GM19372 (cell line): ENCODE measurements around the gene EAF1.
"Not testable (repeated sequence)": the region's sequence is repeated elsewhere in the genome, so short reads cannot be mapped to it uniquely, and the experiment has no call there.

ENCODE experiments used
- ATAC-seq: cut with Tn5 transposase; IDR thresholded peaks from one replicate; pipeline ENCODE4 v1.9.1; 2021; ENCODE audit warnings: mild to moderate bottlenecking, low read depth, moderate library complexity; ENCODE audit not compliant: unreplicated experiment

The EAF1 gene

DNA sequence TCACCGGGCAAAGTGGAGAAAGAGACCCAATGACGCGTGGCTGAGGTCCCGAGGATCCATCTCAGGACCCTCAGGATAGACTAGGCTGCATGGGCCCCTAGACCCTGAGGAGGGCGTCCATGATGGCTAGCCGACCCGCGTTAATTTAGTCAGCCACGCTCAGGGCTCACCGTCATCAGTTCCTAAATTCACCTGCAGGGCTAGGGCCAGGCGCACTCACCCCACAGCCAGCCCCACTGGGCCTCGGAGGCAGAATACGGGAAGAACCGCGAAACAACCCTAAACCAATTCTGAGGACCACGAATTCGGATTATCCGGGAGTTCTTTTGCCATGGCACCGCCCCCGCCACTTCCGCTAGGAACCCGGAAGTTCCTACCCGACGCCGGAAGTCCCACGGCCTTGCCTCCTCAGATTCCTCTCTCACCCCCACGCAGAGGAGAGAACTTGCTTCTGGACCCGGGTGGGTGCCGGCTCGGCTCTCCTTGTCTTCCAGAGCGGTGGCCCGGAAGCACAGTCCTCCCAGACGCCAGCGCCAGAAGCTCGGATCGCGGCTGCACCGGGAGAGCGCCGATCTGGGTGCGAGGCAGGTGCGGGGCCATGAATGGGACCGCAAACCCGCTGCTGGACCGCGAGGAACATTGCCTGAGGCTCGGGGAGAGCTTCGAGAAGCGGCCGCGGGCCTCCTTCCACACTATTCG is at the start of gene EAF1, which contains the start of gene METTL6:
Gene EAF1 (plus strand): TSS at position 417 of the 699 bp plus-strand sequence. CDS start 182 bp downstream, at position 599.
Gene METTL6 (minus strand): TSS at position 363 of the 699 bp plus-strand sequence. CDS start 1,033 bp downstream, outside the sequence.
- peak; percentile 95 for ATAC-seq

GRCh38 chr3:15377961-15378791 is 49.2 kb upstream of the EAF1 start:
- ATAC-seq, result peak; percentile 81

GRCh38 chr3:15380980-15381890 is 46.2 kb upstream of the EAF1 start:
- no peak for ATAC-seq

DNA sequence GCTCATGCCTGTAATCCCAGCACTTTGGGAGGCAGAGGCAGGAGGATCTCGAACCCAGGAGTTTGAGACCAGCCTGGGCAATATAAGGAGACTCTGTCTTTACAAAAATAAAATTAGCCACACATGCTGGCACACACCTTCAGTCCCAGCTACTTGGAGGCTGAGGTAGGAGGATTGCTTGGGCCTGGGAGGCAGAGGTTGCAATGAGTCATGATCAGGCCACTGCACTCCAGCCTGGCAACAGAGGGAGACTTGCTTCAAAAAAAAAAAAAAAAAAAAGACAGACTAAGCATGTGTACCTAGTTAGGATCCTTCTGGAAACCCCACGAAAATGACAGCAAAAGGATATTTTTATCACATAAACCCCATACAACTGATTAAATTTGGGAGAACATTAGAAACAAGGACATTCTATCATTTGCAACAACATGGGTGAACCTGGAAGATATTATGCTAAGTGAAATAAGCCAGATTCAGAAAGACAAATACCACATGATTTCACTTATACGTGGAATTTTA is 44.9 kb upstream of the EAF1 start:
- no peak for ATAC-seq

- ATAC-seq, result peak; percentile 78
Measured at GRCh38 chr3:15384510-15385237, 42.7 kb upstream of the EAF1 start.

DNA sequence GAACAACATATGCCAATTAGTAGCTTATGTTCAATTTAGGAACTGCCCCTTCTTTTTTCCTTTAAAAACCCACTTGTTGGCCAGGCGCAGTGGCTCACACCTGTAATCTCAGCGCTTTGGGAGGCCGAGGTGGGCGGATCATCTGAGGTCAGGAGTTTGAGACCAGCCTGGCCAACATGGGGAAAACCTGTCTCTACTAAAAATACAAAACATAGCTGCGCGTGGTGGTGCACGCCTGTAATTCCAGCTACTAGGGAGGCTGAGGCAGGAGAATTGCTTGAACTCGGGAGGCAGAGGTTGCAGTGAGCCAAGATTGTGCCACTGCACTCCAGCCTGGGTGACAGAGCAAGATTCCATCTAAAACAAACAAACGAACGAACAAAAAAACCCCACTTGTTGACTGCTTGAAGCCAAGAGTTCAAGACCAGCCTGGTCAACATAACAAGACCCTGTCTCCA is 42.1 kb upstream of the EAF1 start:
- peak; percentile 16 for ATAC-seq

GRCh38 chr3:15385901-15386653 is 41.3 kb upstream of the EAF1 start:
- no peak for ATAC-seq

- not testable (repeated sequence) for ATAC-seq
Measured at GRCh38 chr3:15386654-15386955, 40.8 kb upstream of the EAF1 start.

DNA sequence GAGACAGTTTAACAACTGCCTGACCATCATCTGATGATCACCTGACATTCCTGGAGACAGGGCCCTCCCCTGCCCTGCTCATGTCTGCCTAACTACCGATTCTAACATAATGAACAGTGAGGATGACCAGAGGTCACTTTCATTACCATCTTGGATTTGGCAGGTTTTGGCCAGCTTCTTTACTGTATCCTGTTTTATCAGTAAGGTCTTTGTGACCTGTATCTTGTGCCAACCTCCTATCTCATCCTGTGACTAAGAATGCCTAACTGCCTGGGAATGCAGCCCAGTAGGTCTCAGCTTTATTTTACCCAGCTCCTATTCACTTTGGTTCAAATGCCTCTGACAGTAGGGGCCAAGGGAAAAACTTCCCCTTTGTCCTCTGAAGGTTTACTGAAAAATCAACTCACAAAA is 40.2 kb upstream of the EAF1 start:
- ATAC-seq, result no peak

- no peak for ATAC-seq
Measured at GRCh38 chr3:15387735-15388134, 39.7 kb upstream of the EAF1 start.

- not testable (repeated sequence) for ATAC-seq
Measured at GRCh38 chr3:15388335-15388734, 39.1 kb upstream of the EAF1 start.

GRCh38 chr3:15390460-15390859 is 36.9 kb upstream of the EAF1 start:
- no peak for ATAC-seq

GRCh38 chr3:15391007-15391406 is 36.4 kb upstream of the EAF1 start:
- ATAC-seq, result no peak

- not testable (repeated sequence) for ATAC-seq
Measured at GRCh38 chr3:15393252-15393651, 34.1 kb upstream of the EAF1 start.

DNA sequence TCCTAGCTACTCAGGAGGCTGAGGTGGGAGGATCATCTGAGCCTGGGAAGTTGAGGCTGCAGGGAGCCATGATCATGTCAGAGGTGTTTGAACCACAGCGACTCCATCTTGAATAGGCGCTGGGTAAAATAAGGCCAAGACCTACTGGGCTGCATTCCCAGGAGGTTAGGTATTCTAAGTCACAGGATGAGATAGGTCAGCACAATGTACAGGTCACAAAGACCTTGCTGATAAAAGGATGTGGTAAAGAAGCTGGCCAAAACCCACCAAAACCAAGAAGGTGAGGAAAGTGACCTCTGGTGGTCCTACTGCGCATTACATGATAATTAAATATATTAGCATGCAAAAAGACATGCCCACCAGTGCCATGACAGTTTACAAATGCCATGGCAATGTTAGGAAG is 28.7 kb upstream of the EAF1 start:
- not testable (repeated sequence) for ATAC-seq

- ATAC-seq, result no peak
Measured at GRCh38 chr3:15399970-15400369, 27.4 kb upstream of the EAF1 start.

- no peak for ATAC-seq
Measured at GRCh38 chr3:15401936-15402335, 25.5 kb upstream of the EAF1 start.

- no peak for ATAC-seq
Measured at GRCh38 chr3:15403495-15403894, 23.9 kb upstream of the EAF1 start.

GRCh38 chr3:15403965-15404364 is 23.4 kb upstream of the EAF1 start:
- ATAC-seq, result no peak
